ENCODE results near the gene FAIM2. TPM values are rescaled to one million over a fixed set of nuclear protein-coding genes. Genes with fewer than 3 reads are reported as not detected.

FAIM2 gene
- total and polyA plus RNA-seq, 9 of the 15 experiments (the other 6 are each of a cell fraction or from before 2014, with no cell fraction given): 0.01 to 0.10 TPM; not detected in 7

DNA sequence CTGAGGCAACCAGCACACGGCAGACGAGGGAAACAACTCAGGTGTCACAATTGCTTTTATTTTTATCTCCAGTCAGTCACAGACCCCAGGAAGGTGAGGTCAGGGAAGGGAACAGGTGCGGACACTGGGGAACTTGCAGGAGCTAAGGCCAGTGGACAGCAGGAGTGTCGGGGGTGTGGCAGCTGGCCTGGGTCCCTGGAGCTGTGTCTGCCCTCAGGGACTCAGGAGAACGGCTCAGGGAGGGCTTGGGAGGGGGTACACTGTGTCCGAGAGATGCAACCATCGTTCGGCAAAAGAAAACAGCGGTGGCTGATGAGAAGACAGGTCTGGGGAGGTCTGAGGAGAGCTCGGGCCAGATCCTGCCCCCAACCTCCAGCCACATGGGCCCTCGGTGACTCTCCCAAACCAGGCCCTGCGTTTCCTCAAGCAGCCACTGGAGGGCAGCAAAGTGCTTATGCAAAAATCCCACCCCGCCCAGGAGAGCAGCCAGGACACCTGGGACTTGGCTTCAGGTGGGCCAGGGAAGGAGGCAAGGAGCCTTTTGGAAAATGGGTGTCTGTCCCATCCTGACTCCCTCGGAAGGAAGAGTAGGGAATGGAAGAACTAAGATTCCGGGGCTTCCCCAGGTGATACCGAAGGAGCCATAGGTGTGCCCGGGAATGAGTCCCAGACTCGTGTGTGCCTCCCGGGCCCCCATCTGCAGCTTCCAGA is 36.7 kb downstream of the FAIM2 start (continued):
- TF ChIP-seq CREM (IDR thresholded peaks at IDR 0.05; ENCODE audit: low read depth): peak; percentile 12; the same call in 1 of the 2 replicates
- peak; percentile 86 to 87 for TF ChIP-seq RAD21 (CRISPR knock-in tag; conservative IDR thresholded peaks at IDR 0.05 in 1 of 2, IDR thresholded peaks at IDR 0.05 in 1 of 2)
- TF ChIP-seq RB1 (IDR thresholded peaks at IDR 0.05; ENCODE audit: low read depth): peak; percentile 63; the same call in 1 of the 2 replicates
- no peak for TF ChIP-seq ELF4 (CRISPR knock-in tag; IDR thresholded peaks at IDR 0.05)
- TF ChIP-seq, protein P1, sequence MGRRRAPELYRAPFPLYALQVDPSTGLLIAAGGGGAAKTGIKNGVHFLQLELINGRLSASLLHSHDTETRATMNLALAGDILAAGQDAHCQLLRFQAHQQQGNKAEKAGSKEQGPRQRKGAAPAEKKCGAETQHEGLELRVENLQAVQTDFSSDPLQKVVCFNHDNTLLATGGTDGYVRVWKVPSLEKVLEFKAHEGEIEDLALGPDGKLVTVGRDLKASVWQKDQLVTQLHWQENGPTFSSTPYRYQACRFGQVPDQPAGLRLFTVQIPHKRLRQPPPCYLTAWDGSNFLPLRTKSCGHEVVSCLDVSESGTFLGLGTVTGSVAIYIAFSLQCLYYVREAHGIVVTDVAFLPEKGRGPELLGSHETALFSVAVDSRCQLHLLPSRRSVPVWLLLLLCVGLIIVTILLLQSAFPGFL (CRISPR knock-in tag; IDR thresholded peaks at IDR 0.05): no peak
- TF ChIP-seq, protein P2, sequence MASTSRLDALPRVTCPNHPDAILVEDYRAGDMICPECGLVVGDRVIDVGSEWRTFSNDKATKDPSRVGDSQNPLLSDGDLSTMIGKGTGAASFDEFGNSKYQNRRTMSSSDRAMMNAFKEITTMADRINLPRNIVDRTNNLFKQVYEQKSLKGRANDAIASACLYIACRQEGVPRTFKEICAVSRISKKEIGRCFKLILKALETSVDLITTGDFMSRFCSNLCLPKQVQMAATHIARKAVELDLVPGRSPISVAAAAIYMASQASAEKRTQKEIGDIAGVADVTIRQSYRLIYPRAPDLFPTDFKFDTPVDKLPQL (IDR thresholded peaks at IDR 0.05; ENCODE audit: extremely low read depth, insufficient read length): no peak
- TF ChIP-seq, protein P3, sequence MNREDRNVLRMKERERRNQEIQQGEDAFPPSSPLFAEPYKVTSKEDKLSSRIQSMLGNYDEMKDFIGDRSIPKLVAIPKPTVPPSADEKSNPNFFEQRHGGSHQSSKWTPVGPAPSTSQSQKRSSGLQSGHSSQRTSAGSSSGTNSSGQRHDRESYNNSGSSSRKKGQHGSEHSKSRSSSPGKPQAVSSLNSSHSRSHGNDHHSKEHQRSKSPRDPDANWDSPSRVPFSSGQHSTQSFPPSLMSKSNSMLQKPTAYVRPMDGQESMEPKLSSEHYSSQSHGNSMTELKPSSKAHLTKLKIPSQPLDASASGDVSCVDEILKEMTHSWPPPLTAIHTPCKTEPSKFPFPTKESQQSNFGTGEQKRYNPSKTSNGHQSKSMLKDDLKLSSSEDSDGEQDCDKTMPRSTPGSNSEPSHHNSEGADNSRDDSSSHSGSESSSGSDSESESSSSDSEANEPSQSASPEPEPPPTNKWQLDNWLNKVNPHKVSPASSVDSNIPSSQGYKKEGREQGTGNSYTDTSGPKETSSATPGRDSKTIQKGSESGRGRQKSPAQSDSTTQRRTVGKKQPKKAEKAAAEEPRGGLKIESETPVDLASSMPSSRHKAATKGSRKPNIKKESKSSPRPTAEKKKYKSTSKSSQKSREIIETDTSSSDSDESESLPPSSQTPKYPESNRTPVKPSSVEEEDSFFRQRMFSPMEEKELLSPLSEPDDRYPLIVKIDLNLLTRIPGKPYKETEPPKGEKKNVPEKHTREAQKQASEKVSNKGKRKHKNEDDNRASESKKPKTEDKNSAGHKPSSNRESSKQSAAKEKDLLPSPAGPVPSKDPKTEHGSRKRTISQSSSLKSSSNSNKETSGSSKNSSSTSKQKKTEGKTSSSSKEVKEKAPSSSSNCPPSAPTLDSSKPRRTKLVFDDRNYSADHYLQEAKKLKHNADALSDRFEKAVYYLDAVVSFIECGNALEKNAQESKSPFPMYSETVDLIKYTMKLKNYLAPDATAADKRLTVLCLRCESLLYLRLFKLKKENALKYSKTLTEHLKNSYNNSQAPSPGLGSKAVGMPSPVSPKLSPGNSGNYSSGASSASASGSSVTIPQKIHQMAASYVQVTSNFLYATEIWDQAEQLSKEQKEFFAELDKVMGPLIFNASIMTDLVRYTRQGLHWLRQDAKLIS (CRISPR knock-in tag; IDR thresholded peaks at IDR 0.05): no peak
- TF ChIP-seq, protein P4, sequence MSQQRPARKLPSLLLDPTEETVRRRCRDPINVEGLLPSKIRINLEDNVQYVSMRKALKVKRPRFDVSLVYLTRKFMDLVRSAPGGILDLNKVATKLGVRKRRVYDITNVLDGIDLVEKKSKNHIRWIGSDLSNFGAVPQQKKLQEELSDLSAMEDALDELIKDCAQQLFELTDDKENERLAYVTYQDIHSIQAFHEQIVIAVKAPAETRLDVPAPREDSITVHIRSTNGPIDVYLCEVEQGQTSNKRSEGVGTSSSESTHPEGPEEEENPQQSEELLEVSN (IDR thresholded peaks at IDR 0.05; ENCODE audit: borderline replicate concordance in 1 of 2, extremely low read depth in 1 of 2, insufficient read depth in 1 of 2, insufficient read length in 1 of 2, low read depth in 1 of 2, low read length in 1 of 2, poor library complexity in 1 of 2, severe bottlenecking in 1 of 2): peak in 1 of 2 experiments; percentile 14
- no peak for TF ChIP-seq PRPF4 (IDR thresholded peaks at IDR 0.05; ENCODE audit: insufficient read depth, low read depth, low read length, poor library complexity, severe bottlenecking)
- TF ChIP-seq ARID2 (IDR thresholded peaks at IDR 0.05): peak; percentile 62; the same call in 1 of the 2 replicates
- TF ChIP-seq, protein P5, sequence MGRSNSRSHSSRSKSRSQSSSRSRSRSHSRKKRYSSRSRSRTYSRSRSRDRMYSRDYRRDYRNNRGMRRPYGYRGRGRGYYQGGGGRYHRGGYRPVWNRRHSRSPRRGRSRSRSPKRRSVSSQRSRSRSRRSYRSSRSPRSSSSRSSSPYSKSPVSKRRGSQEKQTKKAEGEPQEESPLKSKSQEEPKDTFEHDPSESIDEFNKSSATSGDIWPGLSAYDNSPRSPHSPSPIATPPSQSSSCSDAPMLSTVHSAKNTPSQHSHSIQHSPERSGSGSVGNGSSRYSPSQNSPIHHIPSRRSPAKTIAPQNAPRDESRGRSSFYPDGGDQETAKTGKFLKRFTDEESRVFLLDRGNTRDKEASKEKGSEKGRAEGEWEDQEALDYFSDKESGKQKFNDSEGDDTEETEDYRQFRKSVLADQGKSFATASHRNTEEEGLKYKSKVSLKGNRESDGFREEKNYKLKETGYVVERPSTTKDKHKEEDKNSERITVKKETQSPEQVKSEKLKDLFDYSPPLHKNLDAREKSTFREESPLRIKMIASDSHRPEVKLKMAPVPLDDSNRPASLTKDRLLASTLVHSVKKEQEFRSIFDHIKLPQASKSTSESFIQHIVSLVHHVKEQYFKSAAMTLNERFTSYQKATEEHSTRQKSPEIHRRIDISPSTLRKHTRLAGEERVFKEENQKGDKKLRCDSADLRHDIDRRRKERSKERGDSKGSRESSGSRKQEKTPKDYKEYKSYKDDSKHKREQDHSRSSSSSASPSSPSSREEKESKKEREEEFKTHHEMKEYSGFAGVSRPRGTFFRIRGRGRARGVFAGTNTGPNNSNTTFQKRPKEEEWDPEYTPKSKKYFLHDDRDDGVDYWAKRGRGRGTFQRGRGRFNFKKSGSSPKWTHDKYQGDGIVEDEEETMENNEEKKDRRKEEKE (IDR thresholded peaks at IDR 0.05; ENCODE audit: borderline replicate concordance in 1 of 2, control insufficient read depth in 1 of 2, low read depth in 2 of 2, low read length in 1 of 2): no peak
- TF ChIP-seq, protein P6, sequence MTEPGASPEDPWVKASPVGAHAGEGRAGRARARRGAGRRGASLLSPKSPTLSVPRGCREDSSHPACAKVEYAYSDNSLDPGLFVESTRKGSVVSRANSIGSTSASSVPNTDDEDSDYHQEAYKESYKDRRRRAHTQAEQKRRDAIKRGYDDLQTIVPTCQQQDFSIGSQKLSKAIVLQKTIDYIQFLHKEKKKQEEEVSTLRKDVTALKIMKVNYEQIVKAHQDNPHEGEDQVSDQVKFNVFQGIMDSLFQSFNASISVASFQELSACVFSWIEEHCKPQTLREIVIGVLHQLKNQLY (CRISPR knock-in tag; conservative IDR thresholded peaks at IDR 0.05): no peak
- no peak for TF ChIP-seq ZNF583 (CRISPR knock-in tag; IDR thresholded peaks at IDR 0.05)
